Cardiac muscle cell (in vitro differentiated cells and primary cell): ENCODE results near the gene VSIG2. TPM values are rescaled to one million over a fixed set of nuclear protein-coding genes. Genes with fewer than 3 reads are reported as not detected.

Source experiments
- DNase-seq, 2 donors: peaks; one replicate each; pipeline versions ENCODE4 v3.0.0 to v3.0.0-alpha.2; 2010 to 2017; ENCODE audit warnings: low read depth in 1 of 2, low spot score in 1 of 2
- H3K27ac ChIP-seq: fragments of 200-600 bp; sonication (generic); 2 replicates; pipeline ENCODE4 v1.5.1; 2016
- H3K27me3 ChIP-seq: fragments of 200-600 bp; sonication (generic); 2 replicates; pipeline ENCODE4 v1.6.0; 2016; ENCODE audit warnings: control low read depth
- H3K36me3 ChIP-seq: fragments of 200-600 bp; sonication (generic); 2 replicates; pipeline ENCODE4 v1.5.1; 2016; ENCODE audit warnings: control low read depth
- H3K4me1 ChIP-seq: fragments of 200-600 bp; sonication (generic); 2 replicates; pipeline ENCODE4 v1.8.1; 2017; ENCODE audit warnings: low read depth, mild to moderate bottlenecking, mixed run types
- H3K4me3 ChIP-seq: fragments of 200-600 bp; sonication (generic); 2 replicates; pipeline ENCODE4 v1.5.1; 2016; ENCODE audit warnings: mild to moderate bottlenecking
- H3K9me3 ChIP-seq: fragments of 200-600 bp; sonication (generic); 2 replicates; pipeline ENCODE4 v1.5.1; 2017; ENCODE audit warnings: low read depth, mild to moderate bottlenecking, control low read depth
- CTCF ChIP-seq: IDR thresholded peaks from 2 replicates; pipeline ENCODE4 v1.5.1; 2012; ENCODE audit warnings: low read depth, mild to moderate bottlenecking, low read length
- polyA plus RNA-seq: library from polyadenylated mRNA; unstranded; fragments of >200 nt; fragmentation: Nextera tagmentation; extraction: Ambion mirVana; gene quantifications from 2 replicates; pipeline ENCODE4 v1.2.1, GENCODE V29; 2016
- total RNA-seq: library from RNA; depleted of rRNA; stranded (reverse); fragments of >200 nt; gene quantifications from 2 replicates; pipeline ENCODE4 v1.2.3, GENCODE V29; 2016

VSIG2 gene
- total and polyA plus RNA-seq, 2 experiments from 2014 or later = not detected

- Histone ChIP-seq H3K4me3 (peak overlapping the region; percentile 36), H3K36me3 (no peaks in the 10 kb centered on the region), H3K27ac (no peak overlapping the region), H3K9me3 (no peaks in the 10 kb centered on the region), H3K27me3 (peaks cover 95% of the 10 kb centered on the region), H3K4me1 (no peaks in the 10 kb centered on the region)
- no peak for TF ChIP-seq CTCF
- DNase-seq = no peak
Measured at GRCh38 chr11:124738713-124739478, 13.2 kb downstream of the VSIG2 start.

- Histone ChIP-seq H3K36me3 (no peaks in the 10 kb centered on the region), H3K27ac (no peak overlapping the region), H3K4me3 (no peak overlapping the region), H3K4me1 (no peaks in the 10 kb centered on the region), H3K27me3 (peaks cover 94% of the 10 kb centered on the region), H3K9me3 (no peaks in the 10 kb centered on the region)
- TF ChIP-seq CTCF = no peak
- DNase-seq = no peak
Measured at GRCh38 chr11:124737638-124738305, 14.3 kb downstream of the VSIG2 start.

- H3K36me3 ChIP-seq = no peaks in the 10 kb centered on the region
- H3K27me3 ChIP-seq = peaks cover 84% of the 10 kb centered on the region
- H3K4me3 ChIP-seq = no peak overlapping the region
- no peaks in the 10 kb centered on the region for H3K4me1 ChIP-seq
- DNase-seq = no peak
- TF ChIP-seq CTCF = no peak
- no peaks in the 10 kb centered on the region for H3K9me3 ChIP-seq
- no peak overlapping the region for H3K27ac ChIP-seq
Measured at GRCh38 chr11:124736736-124737135, 15.3 kb downstream of the VSIG2 start.

- H3K36me3 ChIP-seq = no peaks in the 10 kb centered on the region
- H3K9me3 ChIP-seq = no peaks in the 10 kb centered on the region
- no peaks in the 10 kb centered on the region for H3K4me1 ChIP-seq
- peaks cover 47% of the 10 kb centered on the region for H3K27me3 ChIP-seq
- no peak overlapping the region for H3K27ac ChIP-seq
- TF ChIP-seq CTCF = no peak
- no peak for DNase-seq
- no peak overlapping the region for H3K4me3 ChIP-seq
Measured at GRCh38 chr11:124732230-124732629, 19.8 kb downstream of the VSIG2 start.

- DNase-seq = no peak
- Histone ChIP-seq H3K27ac (no peak overlapping the region), H3K9me3 (no peaks in the 10 kb centered on the region), H3K4me1 (peaks cover 15% of the 10 kb centered on the region), H3K36me3 (no peaks in the 10 kb centered on the region), H3K4me3 (no peak overlapping the region), H3K27me3 (peaks cover 24% of the 10 kb centered on the region)
- no peak for TF ChIP-seq CTCF
Measured at GRCh38 chr11:124729571-124729970, 22.5 kb downstream of the VSIG2 start.
